H1 (cell line): Measurements from ENCODE around the gene C1orf210. TPM values are rescaled to one million over a fixed set of nuclear protein-coding genes. Genes with fewer than 3 reads are reported as not detected.

Experiments used
- ASH2L ChIP-seq: fragments of 200-600, 300-600 bp; sonication (generic); IDR thresholded peaks from one replicate; pipeline ENCODE4 v1.7.1; 2017; ENCODE audit warnings: low read length
- EP300 ChIP-seq, 2 experiments: IDR thresholded peaks; 1 replicate in 1 of 2; 2 replicates in 1 of 2; pipeline ENCODE4 v1.6.1; 2011 to 2012; ENCODE audit warnings: low read depth in 2 of 2, low read length in 2 of 2, mild to moderate bottlenecking in 2 of 2, borderline replicate concordance in 1 of 2, inconsistent platforms in 1 of 2, moderate library complexity in 1 of 2
- GTF2F1 ChIP-seq: IDR thresholded peaks from 2 replicates; pipeline ENCODE4 v1.6.1; 2012; ENCODE audit warnings: low read depth, low read length, improper control_type of control experiment, borderline replicate concordance
- JUND ChIP-seq: IDR thresholded peaks from 2 replicates; pipeline ENCODE4 v1.6.1; 2011; ENCODE audit warnings: mild to moderate bottlenecking, improper control_type of control experiment, low read length
- POLR2A ChIP-seq, 2 experiments: IDR thresholded peaks; 1 replicate in 1 of 2; 2 replicates in 1 of 2; pipeline ENCODE4 v1.6.1; 2011; ENCODE audit warnings: low read depth in 2 of 2, low read length in 2 of 2, mild to moderate bottlenecking in 2 of 2; ENCODE audit errors: control extremely low read depth in 1 of 2
- POU5F1 ChIP-seq: IDR thresholded peaks from 2 replicates; pipeline ENCODE4 v1.6.1; 2011; ENCODE audit warnings: low read depth, mild to moderate bottlenecking, low read length, moderate library complexity
- SRF ChIP-seq: IDR thresholded peaks from 2 replicates; pipeline ENCODE4 v1.6.1; 2011; ENCODE audit warnings: mild to moderate bottlenecking, low read depth, low read length, moderate library complexity
- SUZ12 ChIP-seq: fragments of 200-600 bp; sonication (generic); IDR thresholded peaks from 2 replicates; pipeline ENCODE4 v1.6.1; 2012; ENCODE audit warnings: mild to moderate bottlenecking, inconsistent platforms, low read length, moderate library complexity, mixed read lengths
- YY1 ChIP-seq: IDR thresholded peaks from 2 replicates; pipeline ENCODE4 v1.6.1; 2011; ENCODE audit warnings: low read depth, mild to moderate bottlenecking, low read length
- polyA plus RNA-seq, 7 experiments: library from polyadenylated mRNA; depleted of rRNA in 3 of 7; stranded (reverse) in 5 of 7; unstranded in 2 of 7; fragments of >200 nt in 5 of 7; fragments of 200-250 nt in 2 of 7; gene quantifications; 1 replicate in 5 of 7; 2 replicates in 1 of 7; 4 replicates in 1 of 7; pipeline versions ENCODE4 v1.2.1 to v1.2.3, GENCODE V29; 2011 to 2013; ENCODE audit warnings: missing spikeins in 2 of 7, mixed read lengths in 2 of 7
- total RNA-seq: library from RNA; stranded (reverse); fragmentation: NEBNext Ultra II Directional; extraction: Animal tissue kit (Norgen Biotek cat#: 25700); gene quantifications from 2 replicates; pipeline ENCODE4 v1.2.1, GENCODE V29; 2021
- TF ChIP-seq, protein P1 (sequence below): fragments of 300-600 bp; sonication (generic); IDR thresholded peaks from 2 replicates; pipeline ENCODE4 v1.7.1; 2012; ENCODE audit warnings: low read length, moderate library complexity, mild to moderate bottlenecking, inconsistent platforms; ENCODE audit not compliant: insufficient replicate concordance

The C1orf210 gene
- total and polyA plus RNA-seq, 2 of the 8 experiments (the other 6 are each of a cell fraction or from before 2014, with no cell fraction given), result 12.0 to 27.9 TPM

GRCh38 chr1:43285269-43285990 is at the start of gene C1orf210 (continued):
- peak; percentile 36; the same call in 1 of the 2 replicates for TF ChIP-seq JUND
- TF ChIP-seq ASH2L, result peak; percentile 94
- TF ChIP-seq, protein P1, sequence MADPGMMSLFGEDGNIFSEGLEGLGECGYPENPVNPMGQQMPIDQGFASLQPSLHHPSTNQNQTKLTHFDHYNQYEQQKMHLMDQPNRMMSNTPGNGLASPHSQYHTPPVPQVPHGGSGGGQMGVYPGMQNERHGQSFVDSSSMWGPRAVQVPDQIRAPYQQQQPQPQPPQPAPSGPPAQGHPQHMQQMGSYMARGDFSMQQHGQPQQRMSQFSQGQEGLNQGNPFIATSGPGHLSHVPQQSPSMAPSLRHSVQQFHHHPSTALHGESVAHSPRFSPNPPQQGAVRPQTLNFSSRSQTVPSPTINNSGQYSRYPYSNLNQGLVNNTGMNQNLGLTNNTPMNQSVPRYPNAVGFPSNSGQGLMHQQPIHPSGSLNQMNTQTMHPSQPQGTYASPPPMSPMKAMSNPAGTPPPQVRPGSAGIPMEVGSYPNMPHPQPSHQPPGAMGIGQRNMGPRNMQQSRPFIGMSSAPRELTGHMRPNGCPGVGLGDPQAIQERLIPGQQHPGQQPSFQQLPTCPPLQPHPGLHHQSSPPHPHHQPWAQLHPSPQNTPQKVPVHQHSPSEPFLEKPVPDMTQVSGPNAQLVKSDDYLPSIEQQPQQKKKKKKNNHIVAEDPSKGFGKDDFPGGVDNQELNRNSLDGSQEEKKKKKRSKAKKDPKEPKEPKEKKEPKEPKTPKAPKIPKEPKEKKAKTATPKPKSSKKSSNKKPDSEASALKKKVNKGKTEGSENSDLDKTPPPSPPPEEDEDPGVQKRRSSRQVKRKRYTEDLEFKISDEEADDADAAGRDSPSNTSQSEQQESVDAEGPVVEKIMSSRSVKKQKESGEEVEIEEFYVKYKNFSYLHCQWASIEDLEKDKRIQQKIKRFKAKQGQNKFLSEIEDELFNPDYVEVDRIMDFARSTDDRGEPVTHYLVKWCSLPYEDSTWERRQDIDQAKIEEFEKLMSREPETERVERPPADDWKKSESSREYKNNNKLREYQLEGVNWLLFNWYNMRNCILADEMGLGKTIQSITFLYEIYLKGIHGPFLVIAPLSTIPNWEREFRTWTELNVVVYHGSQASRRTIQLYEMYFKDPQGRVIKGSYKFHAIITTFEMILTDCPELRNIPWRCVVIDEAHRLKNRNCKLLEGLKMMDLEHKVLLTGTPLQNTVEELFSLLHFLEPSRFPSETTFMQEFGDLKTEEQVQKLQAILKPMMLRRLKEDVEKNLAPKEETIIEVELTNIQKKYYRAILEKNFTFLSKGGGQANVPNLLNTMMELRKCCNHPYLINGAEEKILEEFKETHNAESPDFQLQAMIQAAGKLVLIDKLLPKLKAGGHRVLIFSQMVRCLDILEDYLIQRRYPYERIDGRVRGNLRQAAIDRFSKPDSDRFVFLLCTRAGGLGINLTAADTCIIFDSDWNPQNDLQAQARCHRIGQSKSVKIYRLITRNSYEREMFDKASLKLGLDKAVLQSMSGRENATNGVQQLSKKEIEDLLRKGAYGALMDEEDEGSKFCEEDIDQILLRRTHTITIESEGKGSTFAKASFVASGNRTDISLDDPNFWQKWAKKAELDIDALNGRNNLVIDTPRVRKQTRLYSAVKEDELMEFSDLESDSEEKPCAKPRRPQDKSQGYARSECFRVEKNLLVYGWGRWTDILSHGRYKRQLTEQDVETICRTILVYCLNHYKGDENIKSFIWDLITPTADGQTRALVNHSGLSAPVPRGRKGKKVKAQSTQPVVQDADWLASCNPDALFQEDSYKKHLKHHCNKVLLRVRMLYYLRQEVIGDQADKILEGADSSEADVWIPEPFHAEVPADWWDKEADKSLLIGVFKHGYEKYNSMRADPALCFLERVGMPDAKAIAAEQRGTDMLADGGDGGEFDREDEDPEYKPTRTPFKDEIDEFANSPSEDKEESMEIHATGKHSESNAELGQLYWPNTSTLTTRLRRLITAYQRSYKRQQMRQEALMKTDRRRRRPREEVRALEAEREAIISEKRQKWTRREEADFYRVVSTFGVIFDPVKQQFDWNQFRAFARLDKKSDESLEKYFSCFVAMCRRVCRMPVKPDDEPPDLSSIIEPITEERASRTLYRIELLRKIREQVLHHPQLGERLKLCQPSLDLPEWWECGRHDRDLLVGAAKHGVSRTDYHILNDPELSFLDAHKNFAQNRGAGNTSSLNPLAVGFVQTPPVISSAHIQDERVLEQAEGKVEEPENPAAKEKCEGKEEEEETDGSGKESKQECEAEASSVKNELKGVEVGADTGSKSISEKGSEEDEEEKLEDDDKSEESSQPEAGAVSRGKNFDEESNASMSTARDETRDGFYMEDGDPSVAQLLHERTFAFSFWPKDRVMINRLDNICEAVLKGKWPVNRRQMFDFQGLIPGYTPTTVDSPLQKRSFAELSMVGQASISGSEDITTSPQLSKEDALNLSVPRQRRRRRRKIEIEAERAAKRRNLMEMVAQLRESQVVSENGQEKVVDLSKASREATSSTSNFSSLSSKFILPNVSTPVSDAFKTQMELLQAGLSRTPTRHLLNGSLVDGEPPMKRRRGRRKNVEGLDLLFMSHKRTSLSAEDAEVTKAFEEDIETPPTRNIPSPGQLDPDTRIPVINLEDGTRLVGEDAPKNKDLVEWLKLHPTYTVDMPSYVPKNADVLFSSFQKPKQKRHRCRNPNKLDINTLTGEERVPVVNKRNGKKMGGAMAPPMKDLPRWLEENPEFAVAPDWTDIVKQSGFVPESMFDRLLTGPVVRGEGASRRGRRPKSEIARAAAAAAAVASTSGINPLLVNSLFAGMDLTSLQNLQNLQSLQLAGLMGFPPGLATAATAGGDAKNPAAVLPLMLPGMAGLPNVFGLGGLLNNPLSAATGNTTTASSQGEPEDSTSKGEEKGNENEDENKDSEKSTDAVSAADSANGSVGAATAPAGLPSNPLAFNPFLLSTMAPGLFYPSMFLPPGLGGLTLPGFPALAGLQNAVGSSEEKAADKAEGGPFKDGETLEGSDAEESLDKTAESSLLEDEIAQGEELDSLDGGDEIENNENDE, result no peak
- no peak for TF ChIP-seq YY1
- no peak for TF ChIP-seq EP300 (IDR thresholded peaks at IDR 0.05; ENCODE audit: borderline replicate concordance in 1 of 2, low read depth in 2 of 2, low read length in 2 of 2)
- TF ChIP-seq SRF, result no peak
- no peak for TF ChIP-seq GTF2F1
- TF ChIP-seq POLR2A (IDR thresholded peaks at IDR 0.05; ENCODE audit: control extremely low read depth in 1 of 2, low read depth in 2 of 2, low read length in 2 of 2), result no peak; a peak in 1 of 3 replicates
- no peak for TF ChIP-seq SUZ12
- peak; percentile 83 for TF ChIP-seq POU5F1
